Adrenal gland (tissue), 12 donors: ENCODE measurements around the gene GMCL1. TPM values are rescaled to one million over a fixed set of nuclear protein-coding genes. Genes with fewer than 3 reads are reported as not detected.

Experiments used
- DNase-seq, 7 donors: peaks; one replicate each; pipeline ENCODE4 v3.0.0-alpha.2; 2019 to 2020
- H3K27ac ChIP-seq, 5 donors: fragments of 200-600 bp; sonication (generic) in 4 of 5; 1 replicate in 3 of 5; 2 replicates in 2 of 5; pipeline versions ENCODE4 v1.5.1 to v1.8.0; 2016 to 2020; ENCODE audit warnings: mild to moderate bottlenecking in 1 of 5
- H3K27me3 ChIP-seq: fragments of 200-600 bp; 2 replicates; pipeline ENCODE4 v1.8.0; 2021
- H3K36me3 ChIP-seq, 2 donors: fragments of 200-600 bp; replicated peaks in 1 of 2; 1 replicate in 1 of 2; 2 replicates in 1 of 2; pipeline versions ENCODE4 v1.5.1 to v1.8.0; 2018 to 2022
- H3K4me1 ChIP-seq, 2 donors: fragments of 200-600 bp; replicated peaks in 1 of 2; 1 replicate in 1 of 2; 2 replicates in 1 of 2; pipeline versions ENCODE4 v1.5.1 to v1.8.0; 2018 to 2021
- H3K4me3 ChIP-seq, 4 donors: fragments of 200-600 bp; sonication (generic) in 3 of 4; one replicate each; pipeline ENCODE4 v1.5.1; 2016 to 2018
- H3K9me3 ChIP-seq, 3 donors: fragments of 200-600 bp; sonication (generic) in 1 of 3; replicated peaks in 1 of 3; 1 replicate in 2 of 3; 2 replicates in 1 of 3; pipeline versions ENCODE4 v1.5.1 to v1.8.0; 2016 to 2021
- CTCF ChIP-seq, 6 experiments: fragments of 450-650 bp in 4 of 6; fragments of 200-600 bp in 2 of 6; sonication (generic) in 1 of 6; IDR thresholded peaks; 1 replicate in 5 of 6; 2 replicates in 1 of 6; pipeline versions ENCODE4 v1.5.1 to v1.8.0; 2016 to 2021; ENCODE audit warnings: antibody characterized with exemption in 6 of 6, mild to moderate bottlenecking in 2 of 6, moderate library complexity in 1 of 6
- POLR2A ChIP-seq, 2 donors: fragments of 450-650 bp; IDR thresholded peaks; one replicate each; pipeline ENCODE4 v1.6.1; 2017; ENCODE audit warnings: antibody characterized with exemption in 2 of 2, mild to moderate bottlenecking in 2 of 2, moderate library complexity in 1 of 2
- WGBS, 4 donors: extraction: QIAGEN DNeasy Blood & Tissue Kit in 2 of 4; methylation state at CpG; one replicate each; pipeline versions ENCODE4 v1.1.5 to v1.1.7; 2013 to 2017; 5-methylcytosine and 5-hydroxymethylcytosine counted together
- intact Hi-C, 2 donors: fragments of 100-400 bp; cut with DNase I; formaldehyde crosslinking; loops; one replicate each; pipeline versions ENCODE4 v1.14.1 to v1.15.0; 2022 to 2023
- polyA plus RNA-seq, 3 donors: library from polyadenylated mRNA; stranded (reverse); fragments of 200-250 nt in 2 of 3; fragments of 350-450 nt in 1 of 3; fragmentation: Illumina TruSeq in 1 of 3; extraction: RNeasy Lipid Tissue Mini Kit (QIAGEN cat#74804) in 1 of 3; gene quantifications; one replicate each; pipeline ENCODE4 v1.2.3, GENCODE V29; 2013 to 2014
- total RNA-seq, 9 donors: library from RNA; depleted of rRNA in 4 of 9; stranded (reverse); fragments of >200 nt in 4 of 9; fragments of 120-200 nt in 1 of 9; fragmentation: NEBNext Ultra II Directional in 1 of 9; extraction: Animal tissue kit (Norgen Biotek cat#: 25700) in 1 of 9; gene quantifications; one replicate each; pipeline versions ENCODE4 v1.1.0 to v1.2.4, GENCODE V29; 2013 to 2023
- donor health status: healthy with polysubstance abuse.
- donor health status: Bipolar disorder and iron deficiency.
- donor health status: DM: yes; HTN: yes; CAD: no.
- donor health status: DM: no; HTN: no; CAD: no.
- donor health status: DM: no; HTN: no; CAD: no.
- donor health status: DM: yes; HTN: yes; CAD: no.

The GMCL1 gene
- total and polyA plus RNA-seq, 12 donors = 2.8 to 14.9 (median 10.2) TPM

- intact Hi-C loops = no loop called here
- Histone ChIP-seq H3K9me3 (no peaks in the 10 kb centered on the region), H3K4me1 (peaks cover 0 to 7% of the 10 kb centered on the region in 2 donors), H3K27me3 (no peaks in the 10 kb centered on the region), H3K4me3 (no peak overlapping the region), H3K27ac (no peak overlapping the region), H3K36me3 (no peaks in the 10 kb centered on the region)
- 93 to 97% (median 95%) methylated on average over 5 of the region's 5 CpGs for WGBS, 4 donors
- no peak for DNase-seq
- TF ChIP-seq POLR2A (IDR thresholded peaks at IDR 0.05) (no peak), CTCF (IDR thresholded peaks at IDR 0.05) (no peak)
Observed at GRCh38 chr2:69784228-69784627, 45.2 kb upstream of the GMCL1 start.

GRCh38 chr2:69785358-69785757 lies 44.1 kb upstream of the GMCL1 start:
- no peaks in the 10 kb centered on the region for H3K36me3 ChIP-seq
- TF ChIP-seq POLR2A (IDR thresholded peaks at IDR 0.05) = no peak
- TF ChIP-seq CTCF (IDR thresholded peaks at IDR 0.05) = no peak
- H3K9me3 ChIP-seq = no peaks in the 10 kb centered on the region
- 85 to 100% (median 93%) methylated on average over 2 of the region's 2 CpGs for WGBS, 4 donors
- H3K4me3 ChIP-seq = no peak overlapping the region
- peaks cover 0 to 18% of the 10 kb centered on the region in 2 donors for H3K4me1 ChIP-seq
- no peak for DNase-seq
- no peak overlapping the region for H3K27ac ChIP-seq
- intact Hi-C loops = no loop called here
- no peaks in the 10 kb centered on the region for H3K27me3 ChIP-seq

- 88 to 94% (median 90%) methylated on average over 4 of the region's 4 CpGs for WGBS, 4 donors
- Histone ChIP-seq H3K9me3 (no peaks in the 10 kb centered on the region), H3K4me1 (peaks cover 0 to 19% of the 10 kb centered on the region in 2 donors), H3K36me3 (no peaks in the 10 kb centered on the region), H3K27me3 (no peaks in the 10 kb centered on the region), H3K27ac (no peak overlapping the region), H3K4me3 (no peak overlapping the region)
- TF ChIP-seq CTCF (IDR thresholded peaks at IDR 0.05) (no peak), POLR2A (IDR thresholded peaks at IDR 0.05) (no peak)
- no peak for DNase-seq
- intact Hi-C loops = no loop called here
Observed at GRCh38 chr2:69786052-69786560, 43.4 kb upstream of the GMCL1 start.

- H3K27me3 ChIP-seq = no peaks in the 10 kb centered on the region
- TF ChIP-seq CTCF (IDR thresholded peaks at IDR 0.05) (no peak), POLR2A (IDR thresholded peaks at IDR 0.05) (no peak)
- intact Hi-C loops = no loop called here
- H3K9me3 ChIP-seq = no peaks in the 10 kb centered on the region
- H3K36me3 ChIP-seq = no peaks in the 10 kb centered on the region
- H3K4me3 ChIP-seq = no peak overlapping the region
- peak overlapping the region in 2 of 5 donors; percentile 44 to 66 for H3K27ac ChIP-seq
- DNase-seq = peak in 3 of 7 donors; percentile 17 to 59 (median 31)
- peaks cover 0 to 14% of the 10 kb centered on the region in 2 donors for H3K4me1 ChIP-seq
- WGBS, 4 donors = 71 to 81% (median 78%) methylated on average over 7 of the region's 7 CpGs
Observed at GRCh38 chr2:69789175-69789721, 40.2 kb upstream of the GMCL1 start.
